LoVo (cell line): ENCODE results near the gene RAB13.
"Not testable (repeated sequence)": the region's sequence is repeated elsewhere in the genome, so short reads cannot be mapped to it uniquely, and the experiment has no call there.

ENCODE experiments used
- DNase-seq: peaks from one replicate; pipeline ENCODE4 v3.0.0-alpha.2; 2016; ENCODE audit warnings: low spot score

Gene RAB13

DNA sequence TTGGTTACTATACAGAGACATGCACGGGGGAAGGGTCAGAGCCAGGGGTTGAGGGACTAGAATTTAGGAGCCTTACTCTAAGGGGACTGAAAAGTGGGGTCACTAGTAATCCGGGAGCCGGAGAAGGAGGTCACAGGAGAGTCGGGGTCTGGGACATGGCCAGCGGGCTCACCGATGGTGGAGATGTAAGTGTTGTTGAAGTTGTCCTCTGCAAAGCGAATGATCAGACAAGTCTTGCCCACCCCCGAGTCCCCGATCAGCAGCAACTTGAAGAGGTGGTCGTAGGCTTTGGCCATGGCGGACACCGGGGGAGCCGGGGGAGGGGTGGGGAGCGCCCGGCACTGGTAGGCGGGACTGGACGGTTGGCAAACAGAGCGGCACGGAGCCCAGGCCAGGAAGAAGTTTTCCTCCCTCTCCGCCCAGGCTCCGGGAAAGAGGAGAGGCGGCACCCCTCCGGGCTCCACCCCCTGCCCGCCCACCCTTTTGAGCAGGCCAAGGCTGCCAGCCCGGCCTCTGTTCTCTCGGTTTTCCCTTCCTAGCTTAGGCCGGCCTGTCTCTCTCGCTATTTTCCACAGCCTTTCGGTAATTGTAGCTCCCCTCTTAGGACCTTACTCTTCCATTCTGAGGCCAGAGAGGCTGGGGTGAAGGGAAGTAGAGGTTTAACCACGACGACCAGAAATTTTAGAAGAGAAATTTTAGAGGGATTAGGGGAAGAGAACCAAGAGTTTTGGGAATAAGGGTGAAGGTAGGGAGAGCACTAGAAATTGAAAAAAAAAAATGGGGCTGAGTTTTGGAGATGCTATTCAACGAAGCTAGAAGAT lies at the start of gene RAB13:
RAB13 (minus strand) TSS at position 399 of the 821 bp plus-strand sequence; CDS start at position 296, 103 bp downstream.
- peak; percentile 92 for DNase-seq

DNA sequence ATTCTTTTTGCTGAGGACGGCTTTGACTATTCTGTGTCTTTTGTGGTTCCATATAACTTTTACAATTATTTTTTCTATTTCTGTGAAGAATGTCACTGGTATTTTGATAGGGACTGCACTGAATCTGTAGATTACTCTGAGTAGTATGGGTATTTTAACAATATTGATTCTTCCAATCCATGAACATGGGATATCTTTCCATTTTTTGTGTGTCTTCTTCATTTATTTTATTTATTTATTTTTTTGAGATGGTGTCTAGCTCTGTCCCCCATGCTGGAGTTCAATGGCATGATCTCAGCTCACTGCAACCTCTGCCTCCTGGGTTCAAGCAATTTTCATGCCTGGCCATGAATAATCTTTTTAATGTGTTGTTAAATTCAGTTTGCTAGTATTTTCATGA lies 47.6 kb upstream of the RAB13 start:
- not testable (repeated sequence) for DNase-seq

DNA sequence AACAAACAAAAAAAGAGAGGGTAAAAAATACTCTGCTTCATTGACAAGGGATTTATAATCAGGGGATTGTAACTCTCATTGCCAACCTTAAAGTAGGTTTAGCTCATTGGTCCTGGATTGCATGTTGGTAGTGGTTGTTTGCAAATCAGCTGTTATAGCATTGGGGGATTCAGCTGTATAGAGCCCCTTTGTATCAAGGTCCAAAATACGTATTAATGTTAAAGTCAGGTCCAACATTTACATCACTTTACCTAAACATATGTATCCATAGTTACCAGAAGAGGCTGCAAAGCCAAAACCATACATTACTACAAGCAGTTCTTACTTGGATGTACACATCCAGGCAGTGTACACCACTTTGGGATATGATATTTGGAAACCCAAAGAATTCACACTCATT lies 33.8 kb upstream of the RAB13 start:
- no peak for DNase-seq

DNA sequence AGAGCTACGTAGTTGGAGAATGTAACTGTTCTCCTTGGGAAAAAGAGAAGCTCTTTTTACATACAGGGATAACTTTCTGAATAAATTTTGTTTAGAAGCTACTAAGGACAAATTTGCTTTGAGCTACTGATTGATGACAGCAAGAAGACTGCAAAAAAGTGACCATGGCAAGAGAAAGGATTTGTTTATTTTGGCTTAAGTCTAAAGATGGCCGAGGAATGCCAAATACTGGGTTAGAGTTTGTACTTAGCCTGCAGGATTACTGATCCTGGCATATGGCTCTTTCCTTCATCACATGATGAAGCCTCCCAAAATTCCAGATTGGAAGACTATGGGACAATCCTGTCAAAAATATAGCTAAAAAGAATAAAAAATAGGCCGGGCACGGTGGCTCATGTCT lies 33.1 kb upstream of the RAB13 start:
- no peak for DNase-seq

DNA sequence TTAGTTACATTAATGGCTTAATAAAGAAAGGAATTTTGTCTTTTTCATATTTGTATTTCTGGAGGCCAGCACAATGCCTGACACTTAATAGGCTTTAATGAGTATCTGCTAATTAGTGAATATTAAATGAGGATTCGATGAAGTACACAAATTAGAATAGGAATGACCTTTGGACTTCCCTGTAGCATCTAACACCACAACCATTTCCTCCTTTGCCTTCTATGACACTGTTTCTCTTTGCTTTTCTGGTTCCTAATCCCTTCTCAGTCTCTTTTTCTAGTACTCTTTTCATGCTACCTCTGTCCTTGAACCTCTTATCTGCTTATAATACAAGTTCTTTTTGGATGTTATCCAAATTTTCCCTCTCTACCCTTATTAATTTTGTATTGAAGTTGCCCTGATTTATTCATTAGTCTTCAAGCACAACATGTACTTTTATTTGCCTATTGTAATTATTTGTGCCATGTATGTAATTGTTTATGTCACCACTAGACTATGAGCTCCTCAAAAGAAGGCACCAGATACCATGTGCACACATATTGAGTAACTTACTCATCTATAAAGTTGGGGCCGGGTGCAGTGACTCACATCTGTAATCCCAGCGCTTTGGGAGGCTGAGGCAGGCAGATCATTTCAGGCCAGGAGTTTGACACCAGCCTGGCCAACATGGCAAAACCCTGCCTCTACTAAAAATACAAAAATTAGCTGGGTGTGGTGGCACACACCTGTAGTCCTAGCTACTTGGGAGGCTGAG lies 28.2 kb upstream of the RAB13 start:
- DNase-seq = peak; percentile 42

DNA sequence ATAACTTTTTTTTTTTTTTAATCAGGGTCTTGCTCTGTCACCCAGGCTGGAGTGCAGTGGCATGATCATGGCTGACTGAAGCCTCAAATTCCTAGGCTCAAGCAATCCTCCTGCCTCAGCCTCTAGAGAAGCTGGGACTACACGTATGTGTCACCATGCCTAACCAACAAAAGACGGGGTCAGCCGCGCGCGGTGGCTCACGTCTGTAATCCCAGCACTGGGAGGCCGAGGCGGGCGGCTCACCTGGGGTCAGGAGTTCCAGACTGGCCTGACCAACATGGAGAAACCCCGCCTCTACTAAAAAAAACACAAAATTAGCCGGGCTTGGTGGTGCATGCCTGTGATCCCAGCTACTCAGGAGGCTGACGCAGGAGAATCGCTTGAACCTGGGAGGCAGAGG lies 26.4 kb upstream of the RAB13 start:
- not testable (repeated sequence) for DNase-seq

DNA sequence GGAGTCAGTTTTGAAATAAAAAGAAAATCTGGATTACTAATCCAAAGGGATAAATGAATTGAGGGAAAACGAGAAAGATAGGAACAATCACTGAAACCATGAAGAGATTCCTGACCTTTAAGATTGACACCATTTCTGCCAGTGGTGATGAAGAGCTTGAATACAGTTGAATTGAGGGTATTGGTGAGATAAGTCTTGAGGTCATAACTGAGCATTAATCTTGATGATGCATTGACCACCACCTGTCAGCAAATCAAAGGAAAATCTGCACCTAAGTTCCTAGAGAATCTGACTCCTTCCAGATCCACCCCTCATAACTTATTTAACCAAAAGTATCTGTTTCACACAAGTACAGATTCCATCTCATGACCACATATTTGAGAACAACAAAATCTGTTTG lies 26.0 kb upstream of the RAB13 start:
- no peak for DNase-seq

DNA sequence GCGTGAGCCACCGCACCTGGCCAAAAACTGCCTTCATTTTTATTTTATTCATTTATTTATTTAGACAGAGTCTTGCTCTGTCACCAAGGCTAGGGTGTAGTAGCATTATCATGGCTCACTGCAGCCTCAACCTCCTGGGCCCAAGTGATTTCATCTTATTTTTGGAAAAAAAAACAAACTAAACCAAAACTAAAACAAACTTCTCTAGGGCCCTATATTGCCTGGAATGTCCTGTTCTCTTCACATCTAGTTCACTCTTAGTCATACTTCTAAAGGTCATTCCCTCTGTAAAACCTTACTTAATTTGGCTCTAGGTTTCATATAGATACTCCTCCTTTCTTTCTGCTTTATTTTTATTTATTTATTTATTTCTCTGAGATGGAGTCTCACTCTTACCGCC lies 20.0 kb upstream of the RAB13 start:
- DNase-seq = no peak

DNA sequence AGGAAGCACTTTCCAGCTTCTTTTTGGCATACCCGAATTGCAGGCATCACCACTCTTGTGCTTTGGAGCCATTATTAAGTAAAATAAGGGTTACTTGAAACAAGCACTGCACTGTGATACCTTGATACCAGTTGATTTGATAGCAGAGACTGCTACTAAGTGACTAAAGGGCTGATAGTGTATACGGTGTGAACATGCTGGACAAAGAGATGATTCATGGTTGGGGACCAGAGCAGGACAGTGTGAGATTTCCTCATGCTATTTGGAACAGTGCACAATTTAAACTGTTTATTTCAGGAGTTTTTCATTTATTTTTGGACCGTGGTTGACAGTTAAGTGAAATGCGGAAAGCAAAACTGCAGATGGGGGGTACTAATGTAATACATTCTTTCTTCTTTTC lies 14.3 kb upstream of the RAB13 start:
- no peak for DNase-seq

DNA sequence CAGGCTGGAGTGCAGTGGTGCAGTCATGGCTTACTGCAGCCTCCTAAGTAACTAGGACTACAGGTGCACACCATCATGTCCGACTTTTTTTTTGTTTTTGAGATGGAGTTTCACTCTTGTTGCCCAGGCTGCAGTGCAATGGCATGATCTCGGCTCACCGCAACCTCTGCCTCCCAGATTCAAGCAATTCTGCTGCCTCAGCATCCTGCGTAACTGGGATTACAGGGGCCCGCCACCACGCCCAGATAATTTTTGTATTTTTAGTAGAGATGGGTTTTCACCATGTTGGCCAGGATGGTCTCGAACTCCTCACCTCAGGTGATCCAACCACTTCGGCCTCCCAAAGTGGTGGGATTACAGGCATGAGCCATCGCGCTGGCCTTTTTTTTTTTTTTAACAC lies 10.7 kb upstream of the RAB13 start:
- DNase-seq = not testable (repeated sequence)

DNA sequence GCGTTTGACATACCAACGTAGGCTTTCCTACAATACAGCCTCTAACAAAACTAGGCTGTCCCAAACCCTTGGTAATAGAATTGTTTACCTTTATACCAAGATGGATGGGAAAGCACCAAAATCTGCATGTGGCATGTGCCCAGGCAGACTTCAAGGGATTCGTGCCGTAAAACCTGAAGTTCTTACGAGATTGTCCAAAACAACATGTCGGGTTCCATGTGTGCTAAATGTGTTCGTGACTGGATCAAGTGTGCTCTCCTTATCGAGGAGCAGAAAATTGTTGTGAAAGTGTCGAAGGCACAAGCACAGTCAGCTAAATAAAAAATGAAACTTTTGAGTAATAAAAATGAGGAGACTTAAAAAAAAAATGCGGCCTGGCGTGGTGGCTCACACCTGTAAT lies 9.5 kb upstream of the RAB13 start:
- DNase-seq = no peak

DNA sequence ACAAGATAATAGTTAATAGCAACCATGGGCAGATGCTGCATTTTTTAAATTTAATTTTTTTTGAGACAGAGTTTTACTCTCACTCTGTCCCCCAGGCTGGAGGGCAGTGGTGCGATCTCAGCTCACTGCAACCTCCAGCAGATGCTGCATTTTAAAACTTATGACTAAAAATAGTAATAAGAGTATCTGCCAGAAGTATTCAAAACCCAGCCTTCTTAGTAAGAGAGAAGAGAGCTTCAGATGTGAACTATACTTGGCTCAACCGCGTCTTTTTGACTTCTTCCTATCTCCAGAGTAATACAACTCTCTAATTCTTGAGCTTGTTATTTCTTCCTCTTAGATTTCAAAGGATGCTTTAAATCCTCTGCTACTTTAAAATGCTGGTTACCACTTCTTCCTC lies 9.1 kb upstream of the RAB13 start:
- DNase-seq = no peak

DNA sequence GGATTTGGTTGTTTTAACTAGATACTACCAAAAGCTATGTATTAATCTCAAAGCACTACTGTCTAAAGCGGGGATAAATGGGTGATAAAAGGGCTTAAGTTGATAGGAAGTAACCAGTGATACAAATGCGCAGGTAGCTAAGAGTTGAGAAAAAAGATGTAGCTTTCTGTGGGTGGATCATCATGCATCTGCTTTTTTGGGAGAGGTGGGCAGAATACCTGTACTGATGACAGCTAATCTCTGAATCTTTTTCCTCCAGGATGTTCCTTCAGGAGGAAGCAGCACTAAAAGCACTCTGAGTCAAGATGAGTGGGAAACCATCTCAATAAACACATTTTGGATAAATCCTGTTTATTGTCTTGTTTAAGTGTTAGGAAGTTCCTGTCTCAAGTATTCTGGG lies 5.7 kb upstream of the RAB13 start:
- DNase-seq = no peak

DNA sequence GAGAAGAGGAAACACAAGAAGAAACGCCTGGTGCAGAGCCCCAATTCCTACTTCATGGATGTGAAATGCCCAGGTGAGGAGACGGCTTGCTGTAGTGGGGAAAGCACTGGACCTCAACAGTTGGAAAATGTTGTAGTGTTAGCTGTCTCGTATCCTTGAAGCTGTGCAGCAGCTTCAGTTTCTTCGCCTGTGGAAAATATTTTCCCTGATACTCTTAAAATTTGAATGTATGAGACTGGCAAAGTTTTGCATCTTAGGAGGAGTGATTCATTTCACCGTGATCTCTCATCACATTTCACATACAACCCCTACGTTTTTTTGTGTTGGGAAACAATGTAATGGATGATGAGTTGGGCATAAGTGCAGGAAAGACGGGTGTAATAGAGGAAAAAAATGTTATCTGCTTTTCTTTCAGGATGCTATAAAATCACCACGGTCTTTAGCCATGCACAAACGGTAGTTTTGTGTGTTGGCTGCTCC lies 5.1 kb upstream of the RAB13 start:
- DNase-seq = no peak

DNA sequence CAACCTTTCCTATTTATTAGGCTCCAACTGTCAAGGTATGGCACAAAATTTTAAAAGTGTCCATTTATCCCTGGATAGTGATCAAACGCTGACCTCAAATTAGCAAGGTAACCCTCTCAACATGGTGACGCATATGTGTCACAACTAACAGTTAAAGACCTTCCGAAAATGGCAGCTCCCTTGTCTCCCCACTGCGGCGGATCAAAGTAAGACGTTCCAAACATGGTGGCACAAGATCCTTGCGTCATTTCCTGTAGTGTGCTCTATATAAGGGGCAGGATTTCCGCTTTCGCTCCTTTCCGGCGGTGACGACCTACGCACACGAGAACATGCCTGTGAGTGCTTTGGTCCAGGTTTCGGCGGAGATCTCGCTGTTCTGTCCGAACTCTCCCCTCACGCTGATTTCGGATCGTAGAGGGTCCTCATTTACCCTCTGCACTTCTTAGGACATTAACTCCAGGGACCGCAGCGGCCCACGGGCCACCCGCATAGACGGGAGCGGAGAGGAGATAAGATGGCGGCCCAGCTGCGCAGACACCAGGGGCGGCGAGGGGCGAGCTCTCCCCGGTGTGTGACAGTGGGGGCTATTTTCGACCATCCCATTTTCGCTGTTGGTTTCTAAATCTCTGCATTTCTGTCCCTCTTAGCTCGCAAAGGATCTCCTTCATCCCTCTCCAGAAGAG lies 4.5 kb upstream of the RAB13 start, which contains the start of gene RPS27:
RPS27 (plus strand) TSS at position 295 of the 683 bp plus-strand sequence; CDS start at position 330, 35 bp downstream.
- DNase-seq = peak; percentile 99

DNA sequence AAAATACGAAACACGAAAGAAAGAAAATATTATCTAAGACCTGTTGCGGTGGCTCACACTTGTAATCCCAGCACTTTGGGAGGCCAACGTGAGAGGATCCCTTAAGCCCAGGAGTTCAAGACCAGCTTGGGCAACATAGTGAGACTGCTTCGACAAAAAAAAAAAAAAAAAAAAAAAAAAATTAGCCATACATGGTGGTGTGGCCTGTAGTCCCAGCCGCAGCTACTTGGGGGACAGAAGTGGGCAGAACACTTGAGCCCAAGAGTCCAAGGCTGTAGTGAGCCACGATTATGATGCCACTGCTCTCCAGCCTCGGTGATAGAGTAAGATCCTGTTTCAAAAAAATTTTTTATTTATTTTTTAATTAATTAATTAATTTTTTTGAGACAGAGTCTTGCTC lies 1.5 kb upstream of the RAB13 start:
- no peak for DNase-seq

DNA sequence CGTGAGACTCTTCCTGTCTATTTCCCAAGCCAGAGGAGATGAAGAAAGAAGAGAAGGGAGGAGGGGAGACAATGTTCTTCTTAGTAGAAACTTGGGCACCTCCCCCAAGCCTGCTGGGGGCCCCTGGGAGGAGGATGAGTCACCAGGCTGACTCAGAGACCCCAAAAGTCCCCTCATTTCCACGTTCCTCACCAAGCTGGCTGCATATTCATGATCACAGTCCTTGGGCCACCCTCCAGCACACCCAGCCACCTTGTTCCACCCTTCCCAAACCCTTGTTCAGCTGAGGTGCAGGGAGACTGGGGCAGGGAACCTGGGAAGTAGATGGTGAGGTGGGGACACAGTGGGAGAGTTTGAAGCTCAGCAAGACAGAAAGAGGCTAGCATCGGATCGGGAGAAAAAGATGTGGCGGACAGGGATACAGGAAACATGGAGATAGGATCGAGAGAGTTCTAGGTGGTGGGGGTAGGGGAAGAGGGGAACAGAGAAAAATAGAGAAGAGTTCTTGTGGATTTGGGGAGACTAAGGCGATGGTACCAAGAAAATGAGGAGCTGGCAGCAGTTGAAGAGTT lies 712 bp downstream of the RAB13 start:
- no peak for DNase-seq

DNA sequence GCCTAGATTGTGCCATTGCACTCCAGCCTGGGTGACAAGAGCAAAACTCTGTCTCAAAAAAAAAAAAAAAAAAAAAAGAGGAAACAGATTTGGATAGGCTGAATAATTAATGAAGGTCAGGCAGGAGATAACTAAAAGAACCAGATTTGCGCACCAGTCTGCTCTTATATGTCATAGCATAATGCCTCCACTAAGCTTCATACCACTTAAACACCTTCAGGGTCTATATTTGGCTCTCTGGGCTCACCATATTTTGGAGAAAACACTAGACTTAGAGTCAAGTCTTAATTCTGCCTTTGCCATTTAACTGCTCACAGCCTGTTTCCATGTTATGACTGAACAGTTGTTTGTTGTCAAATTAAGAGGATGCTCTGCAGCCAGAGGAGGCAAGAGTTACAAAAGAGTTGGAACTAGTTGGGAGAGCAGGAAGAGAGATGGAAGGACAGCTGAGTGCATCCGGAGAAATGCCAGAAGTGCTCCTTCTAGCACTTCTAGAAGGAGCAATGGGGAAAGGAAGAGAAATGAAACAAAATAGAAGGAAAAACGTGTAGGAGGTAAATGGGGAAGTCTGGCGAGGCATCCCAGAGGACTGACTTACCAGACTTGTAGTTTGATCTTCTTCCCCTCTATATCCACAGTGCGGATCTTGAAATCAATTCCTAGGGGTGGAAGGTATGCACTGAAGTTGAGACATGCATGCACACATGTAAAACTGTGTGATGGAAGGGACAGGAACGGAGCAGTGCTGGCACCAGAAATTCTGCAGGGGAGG lies 1.8 kb downstream of the RAB13 start:
- DNase-seq = no peak

DNA sequence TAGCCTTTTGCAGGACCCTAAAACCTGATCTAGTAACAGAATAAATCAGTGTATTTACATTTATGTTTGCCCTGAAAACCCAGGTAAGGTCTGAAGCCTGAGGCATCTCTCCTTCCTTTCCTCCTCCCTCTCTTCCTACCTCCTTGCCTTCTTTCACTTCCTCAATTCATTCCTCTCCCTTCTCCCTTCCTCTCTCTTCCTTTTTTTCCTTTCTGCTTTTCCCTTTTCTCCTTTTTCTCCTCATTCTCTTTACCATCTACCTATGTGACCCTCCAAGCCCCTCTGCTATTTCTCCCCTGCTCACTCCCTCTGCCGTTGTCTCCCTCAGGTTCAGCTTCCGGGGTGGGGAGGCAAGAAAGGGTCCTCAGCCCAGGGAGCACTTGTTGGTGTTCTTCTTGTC lies 4.4 kb downstream of the RAB13 start:
- not testable (repeated sequence) for DNase-seq

DNA sequence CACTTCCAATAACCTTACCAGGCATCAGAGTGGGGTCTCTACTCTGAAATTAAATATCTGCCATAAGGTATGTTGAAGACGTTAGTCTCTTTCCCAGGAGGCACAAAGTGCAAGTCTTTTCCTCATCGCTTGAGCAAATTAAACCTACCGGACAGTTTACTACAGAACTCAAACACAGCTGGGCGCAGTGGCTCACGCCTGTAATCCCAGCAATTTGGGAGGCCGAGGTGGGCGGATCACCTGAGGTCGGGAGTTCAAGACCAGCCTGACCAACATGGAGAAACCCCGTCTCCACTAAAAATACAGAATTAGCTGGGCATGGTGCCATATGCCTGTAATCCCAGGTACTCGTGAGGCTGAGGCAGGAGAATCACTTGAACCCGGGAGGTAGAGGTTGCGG lies 7.0 kb downstream of the RAB13 start:
- not testable (repeated sequence) for DNase-seq

DNA sequence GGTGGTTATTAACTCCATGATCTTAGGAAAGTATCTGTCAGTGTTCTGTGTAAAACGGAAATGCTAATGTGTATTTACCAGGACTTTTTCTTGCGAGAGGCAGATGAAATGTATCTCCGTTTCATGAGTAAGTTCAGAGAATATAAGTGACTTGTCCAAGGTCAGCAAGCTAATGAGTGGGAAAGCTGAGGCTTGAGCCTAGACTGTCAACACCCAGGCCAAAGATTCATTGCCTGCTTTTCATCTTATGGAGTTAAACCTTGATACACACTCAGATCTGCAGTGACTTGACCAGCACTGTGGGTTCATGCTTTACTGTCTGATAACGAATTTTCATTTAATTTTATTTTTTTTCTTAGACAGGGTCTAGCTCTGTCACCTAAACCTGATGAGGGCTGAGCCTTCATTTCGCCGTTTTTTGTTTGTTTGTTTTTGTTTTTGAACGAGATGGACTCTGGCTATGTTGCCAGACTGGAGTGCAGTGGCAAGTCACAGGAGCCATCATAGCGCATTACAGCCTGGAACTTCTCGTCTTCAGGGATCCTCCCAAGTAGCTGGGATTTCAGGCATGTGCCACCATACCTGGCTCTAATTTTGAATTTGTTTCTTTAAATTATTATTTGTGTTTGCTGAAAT lies 7.7 kb downstream of the RAB13 start:
- no peak for DNase-seq
